HG03280 (cell line): ENCODE data around the gene BSX.
A peak's percentile ranks its signal among the peaks of the same experiment; 100 is the strongest.

Experiments
- ATAC-seq: cut with Tn5 transposase; IDR thresholded peaks from one replicate; pipeline ENCODE4 v1.9.1; 2021; ENCODE audit warnings: mild to moderate bottlenecking, moderate library complexity; ENCODE audit not compliant: unreplicated experiment

Gene BSX

DNA sequence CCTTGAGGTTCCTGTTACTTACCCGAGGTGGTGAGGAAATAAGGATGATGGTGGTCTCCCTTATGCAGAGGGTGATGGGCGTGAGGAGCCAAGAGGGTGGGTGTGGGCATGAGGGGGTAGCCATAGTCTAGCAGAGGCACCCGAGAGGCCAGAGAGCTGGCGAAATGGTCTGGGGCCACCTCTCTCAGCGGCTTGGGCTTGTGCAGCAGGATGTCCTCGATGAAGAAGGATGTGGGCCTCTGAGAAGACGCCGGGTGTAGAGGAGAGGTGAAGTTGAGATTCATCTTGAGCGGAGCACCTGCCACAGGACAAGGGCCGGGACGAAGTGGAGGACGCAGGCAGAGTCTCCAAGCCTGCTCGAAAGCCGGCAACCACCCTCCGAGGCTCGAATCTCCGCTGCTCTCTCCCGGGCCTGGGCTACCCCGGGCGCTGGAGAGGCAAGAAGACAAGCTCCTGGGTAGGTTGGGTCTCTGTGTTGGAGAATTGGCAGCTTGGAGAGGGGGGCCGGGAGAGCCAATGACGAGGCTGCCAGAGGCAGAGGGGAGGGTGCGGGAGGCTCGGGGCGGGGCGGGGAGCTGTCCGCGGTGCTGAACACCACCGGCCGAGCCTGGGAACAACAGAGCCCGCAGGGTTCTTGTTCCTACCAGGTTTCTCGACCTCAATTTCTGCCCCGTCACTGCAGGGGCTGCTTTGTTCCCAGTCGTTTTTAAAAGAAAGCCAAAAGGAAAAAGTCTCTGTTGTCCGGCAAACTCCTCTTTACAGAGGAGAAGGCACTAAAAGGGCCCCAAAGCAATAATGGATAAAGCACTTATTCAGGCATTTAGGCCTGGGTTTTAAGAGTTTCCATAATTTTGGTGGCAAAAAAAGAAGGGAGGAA is at the start of gene BSX:
Gene BSX (minus strand): TSS at position 447 of the 877 bp plus-strand sequence. CDS start 163 bp downstream, at position 284.
- no peak for ATAC-seq

DNA sequence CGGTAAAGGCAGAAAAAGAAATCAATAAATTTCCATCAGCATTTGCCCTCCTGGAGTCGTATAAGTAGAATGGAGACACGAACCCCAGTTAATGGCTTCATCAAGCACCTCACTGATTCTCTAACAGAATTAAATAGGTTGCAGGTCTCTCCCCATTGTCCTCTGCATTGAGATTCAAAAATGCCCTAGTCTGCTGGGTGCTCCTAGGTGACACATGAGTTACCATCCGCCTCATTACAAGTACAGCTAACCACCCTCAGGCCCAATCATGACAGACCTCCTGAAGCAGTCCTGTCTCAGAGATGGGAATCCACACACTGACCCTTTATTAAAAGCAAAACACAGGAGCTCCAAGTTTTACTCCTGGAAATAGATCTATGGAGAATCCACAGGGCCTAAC is 48.9 kb upstream of the BSX start:
- no peak for ATAC-seq

DNA sequence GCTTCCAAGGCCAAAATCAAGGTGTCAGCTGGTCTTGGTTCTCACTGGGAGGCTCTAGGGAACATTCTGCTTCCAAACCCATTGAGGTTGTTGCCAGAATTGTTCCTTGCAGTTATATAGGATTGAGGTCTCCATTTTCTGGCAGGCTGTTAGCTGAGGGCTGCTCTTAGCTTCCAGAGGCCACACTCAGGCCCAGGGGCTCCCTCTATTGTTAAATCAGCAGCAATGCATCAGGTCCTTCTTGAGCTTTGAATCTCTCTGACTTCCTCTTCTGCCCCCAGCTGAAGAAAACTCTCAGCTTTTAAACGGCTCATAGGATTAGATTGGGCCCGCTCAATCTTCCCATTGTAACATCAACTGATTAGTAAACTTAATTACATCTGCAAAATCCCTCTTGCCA is 39.3 kb upstream of the BSX start:
- ATAC-seq = peak; percentile 73

DNA sequence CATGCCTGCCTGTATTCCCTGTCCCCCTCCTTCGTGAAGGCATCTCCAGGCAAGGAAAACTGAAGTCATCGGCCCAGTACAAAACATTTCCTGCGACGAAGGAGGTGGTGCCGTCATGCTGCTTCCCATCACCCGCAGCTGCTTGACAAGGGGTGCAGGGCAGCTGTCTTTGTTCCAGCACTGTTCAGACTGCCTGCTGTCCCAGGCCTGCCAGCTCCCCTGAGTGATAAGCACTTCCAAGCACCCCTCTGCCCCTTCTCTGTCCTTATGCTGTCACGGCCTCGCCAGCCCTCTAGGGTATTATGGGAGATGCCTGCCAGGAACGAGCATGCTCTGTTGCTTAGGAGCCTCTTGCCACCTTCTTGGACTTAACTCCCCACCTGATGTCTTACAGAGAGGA is 37.1 kb upstream of the BSX start:
- no peak for ATAC-seq

DNA sequence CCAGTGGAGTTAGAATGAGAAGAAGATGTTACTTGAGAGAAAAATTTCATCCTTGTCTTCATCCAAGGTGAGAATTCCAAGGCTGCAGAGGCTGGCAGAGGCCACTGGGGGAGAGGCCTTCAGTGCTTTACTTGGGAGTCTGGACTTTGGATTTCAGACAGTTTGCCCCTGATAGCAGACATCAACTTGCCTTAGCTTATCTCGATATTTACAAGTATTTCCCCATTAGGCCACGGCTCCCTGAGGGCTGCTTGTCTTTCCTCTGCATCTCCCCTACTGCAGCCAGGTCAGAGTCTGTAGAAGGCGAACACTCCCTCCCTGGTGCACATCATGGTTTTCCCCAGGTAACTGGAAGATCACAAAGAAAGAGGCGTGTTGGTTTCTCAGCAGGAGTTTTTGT is 29.9 kb upstream of the BSX start:
- ATAC-seq = no peak

DNA sequence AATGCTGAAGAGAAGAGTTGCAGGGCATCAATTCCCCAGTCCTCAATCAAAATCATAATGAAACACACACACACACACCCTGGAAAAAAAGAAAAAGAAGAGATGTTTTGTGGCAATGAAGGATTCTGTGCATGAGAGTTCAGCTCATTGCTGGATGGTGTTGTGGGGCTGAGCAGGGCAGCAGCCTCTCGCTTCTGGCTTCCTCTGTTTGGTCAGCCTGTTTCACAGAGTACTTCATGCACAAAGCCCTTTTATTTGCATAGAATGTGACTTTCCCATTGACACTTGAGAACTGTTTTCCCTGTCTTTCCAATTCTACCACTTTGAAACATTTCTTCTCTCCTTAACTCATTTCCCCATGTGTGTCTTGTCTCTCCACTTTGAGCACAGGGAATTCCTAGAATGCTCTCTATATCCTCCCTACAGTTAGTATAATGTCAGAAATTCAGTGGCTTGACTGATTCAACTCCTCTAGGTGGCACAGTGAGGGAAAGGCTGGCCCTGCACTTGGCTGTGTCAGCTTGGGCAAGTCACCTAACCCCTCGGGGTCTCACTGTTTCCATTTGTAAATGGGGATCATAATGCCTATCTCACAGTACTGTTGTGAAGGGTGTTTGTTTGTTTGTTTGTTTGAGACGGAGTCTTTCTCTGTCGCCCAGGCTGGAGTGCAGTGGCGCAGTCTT is 25.4 kb upstream of the BSX start:
- ATAC-seq = no peak

DNA sequence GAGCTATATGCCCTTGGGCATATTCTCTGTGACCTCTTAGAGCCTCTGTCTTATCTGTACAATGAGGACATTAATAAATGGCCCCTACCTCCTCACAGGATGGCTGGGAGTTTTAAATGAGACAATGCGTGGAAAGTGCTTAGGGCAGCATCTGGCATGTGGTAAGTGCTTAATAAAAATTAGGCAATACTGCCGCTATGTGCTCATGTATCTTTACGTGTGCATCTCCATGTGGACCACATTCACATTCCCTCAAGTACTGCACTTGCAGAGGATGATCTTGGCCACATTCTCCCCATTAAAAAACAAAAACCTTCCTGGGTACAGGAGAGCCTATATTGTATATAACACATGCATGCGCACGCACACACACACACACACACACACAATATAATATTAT is 19.1 kb upstream of the BSX start:
- ATAC-seq = no peak

DNA sequence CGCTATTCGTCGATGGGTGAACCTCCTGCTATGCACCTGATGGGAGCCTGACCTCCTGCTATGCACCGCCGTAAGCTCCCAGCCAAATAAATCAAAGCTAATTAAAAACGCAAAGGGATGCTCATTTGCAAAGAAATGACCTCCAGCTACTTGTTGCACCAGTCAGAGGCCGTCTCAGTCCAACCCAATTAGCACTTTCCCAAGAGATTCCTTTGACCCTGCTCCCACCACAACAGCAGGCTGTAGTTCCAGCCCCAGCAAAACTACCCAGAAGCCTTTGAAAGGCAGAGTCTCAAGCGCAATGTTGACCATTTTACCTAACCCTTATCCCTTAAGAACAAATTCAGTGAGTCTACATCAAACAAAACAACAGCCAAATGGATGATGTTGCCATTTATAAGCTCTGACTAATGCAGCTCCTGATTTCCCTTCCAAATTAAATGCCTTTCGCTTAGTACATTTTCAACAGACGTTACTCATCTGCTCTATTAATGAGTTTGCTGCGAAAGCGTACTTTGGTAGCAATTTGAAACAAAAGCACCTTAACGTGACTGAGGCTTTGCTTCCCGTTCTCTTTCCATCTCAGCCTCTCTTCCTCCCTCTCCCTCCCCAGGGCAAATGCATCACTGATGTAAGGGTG is 17.2 kb upstream of the BSX start:
- no peak for ATAC-seq

DNA sequence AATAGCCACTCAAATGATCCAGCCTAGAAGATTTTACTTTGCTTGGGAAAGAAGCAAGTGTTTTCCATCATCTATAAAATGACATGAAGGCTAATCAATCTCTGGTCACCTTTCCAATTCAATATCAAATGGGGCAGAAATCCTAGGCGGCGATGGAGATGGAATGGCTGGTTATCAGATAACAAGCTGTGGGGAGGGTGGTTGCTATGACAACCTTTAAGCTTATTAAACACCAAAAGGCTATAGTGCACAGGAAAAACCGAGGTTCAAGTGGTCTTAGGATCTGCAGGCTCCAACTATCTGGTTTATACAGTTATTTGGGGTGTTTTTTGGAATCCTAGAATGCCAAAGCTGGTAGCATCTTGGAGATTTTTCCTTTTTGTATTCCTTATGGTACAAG is 13.9 kb upstream of the BSX start:
- no peak for ATAC-seq

DNA sequence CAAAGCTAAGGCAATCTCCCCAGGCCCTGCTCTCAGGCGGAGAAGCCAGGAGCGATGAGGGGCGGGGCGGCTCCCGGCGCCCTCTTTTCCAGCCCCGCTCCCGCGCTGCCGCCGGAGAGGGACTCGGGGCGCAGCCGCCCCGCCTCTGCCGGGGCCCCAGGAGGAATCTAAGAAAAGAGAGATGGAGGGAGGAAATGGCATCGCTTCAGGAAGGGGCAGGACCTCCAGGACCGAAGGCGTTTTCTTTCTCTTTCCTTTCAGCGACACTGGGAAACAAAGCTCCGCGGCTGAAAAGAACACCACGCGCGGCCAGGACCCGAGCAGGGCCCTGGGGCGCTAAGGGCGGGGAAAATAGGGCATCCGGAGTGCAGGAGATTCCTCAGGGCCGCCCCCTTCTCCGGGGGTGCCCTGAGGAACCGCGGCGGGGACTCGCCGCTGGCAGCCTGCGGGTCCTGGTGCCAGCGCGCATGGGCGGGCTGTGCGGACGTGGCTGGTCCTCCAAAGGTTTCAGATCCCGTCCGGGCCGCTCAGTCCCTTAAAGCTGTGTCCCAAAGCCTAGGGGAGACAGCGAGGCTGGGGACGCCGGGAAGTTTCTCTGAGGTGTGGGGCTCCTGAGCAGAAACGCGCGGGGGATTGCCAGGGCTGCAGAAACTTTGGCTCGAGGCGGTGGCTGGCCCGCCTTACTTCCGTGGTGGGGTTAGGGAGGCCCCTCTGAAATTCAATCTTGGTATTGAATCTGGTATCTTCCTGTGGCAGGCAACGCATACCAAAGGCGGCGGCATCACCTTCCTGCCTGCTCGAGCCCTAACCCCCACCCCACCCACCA is 2.8 kb upstream of the BSX start:
- ATAC-seq = no peak

DNA sequence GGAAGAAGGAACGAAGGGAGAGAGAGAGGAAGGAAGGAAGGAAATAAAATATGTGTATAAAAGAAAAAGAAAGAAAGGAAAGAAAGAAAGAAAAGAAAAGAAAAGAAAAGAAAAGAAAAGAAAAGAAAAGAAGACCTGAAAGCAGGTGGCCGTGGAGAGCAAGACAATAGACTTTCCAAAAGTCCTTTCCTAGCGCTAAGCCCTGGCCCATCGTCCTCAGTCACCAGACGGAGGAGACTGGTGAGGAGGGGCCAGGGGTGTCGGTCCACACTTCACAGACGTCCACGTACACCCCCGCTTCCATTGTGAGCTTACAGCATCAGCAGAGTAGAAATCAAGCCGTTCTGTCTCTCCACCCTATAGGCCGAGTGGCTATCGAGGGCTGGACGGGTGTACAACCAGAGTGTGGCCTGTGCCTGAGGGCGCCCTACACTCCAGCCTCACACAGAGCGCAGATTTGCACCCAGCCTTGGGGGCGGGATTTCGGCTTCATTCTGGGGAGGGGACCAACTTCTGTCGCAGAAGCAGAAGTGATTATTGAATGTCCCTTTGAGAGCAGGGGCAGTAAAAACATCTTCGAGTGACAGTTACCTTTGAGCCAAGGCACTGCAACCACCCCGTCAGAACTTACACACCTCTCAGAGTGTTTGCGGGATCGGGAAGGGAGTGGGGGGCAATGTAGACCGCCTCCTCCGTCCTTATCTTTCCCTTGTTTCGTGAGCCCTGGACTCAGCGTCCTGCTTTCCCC is 2.0 kb upstream of the BSX start:
- ATAC-seq = no peak

DNA sequence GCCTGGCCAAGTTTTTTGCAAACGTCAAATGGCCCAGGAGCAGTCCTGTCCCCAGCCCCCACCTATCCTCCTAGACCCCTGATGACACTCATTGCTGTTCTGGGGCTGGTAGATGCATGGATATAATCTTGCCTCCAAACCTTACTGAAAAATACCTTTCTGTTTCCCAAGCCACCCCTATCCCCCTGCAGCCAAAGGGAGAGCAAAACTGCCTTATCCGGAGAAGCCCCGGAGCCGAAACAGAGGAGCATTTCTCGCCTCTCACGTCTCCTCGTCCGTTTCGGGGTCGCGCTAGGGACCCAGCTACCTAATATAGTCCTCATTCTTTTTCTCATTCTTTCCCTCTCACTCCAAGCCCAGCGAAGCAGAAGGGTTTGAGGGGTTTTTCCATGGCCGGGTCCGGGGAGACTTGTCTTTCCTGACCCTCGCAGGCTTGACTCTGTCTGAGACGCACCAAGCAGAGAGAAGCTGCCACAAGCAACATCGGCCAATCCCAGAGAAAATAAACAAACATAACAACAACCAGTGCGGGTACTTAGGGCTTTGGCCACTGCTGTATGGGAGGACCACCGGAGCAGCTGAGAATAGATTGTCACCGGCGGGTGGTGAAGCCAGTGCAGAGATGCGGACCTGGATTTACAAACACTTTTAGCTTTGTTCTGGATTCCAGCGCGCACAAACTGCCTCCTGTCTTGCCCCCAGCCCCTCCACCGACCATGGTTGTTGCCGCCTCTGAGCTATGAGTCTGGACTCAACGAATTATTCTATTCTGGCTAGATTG is 1.6 kb downstream of the BSX start:
- no peak for ATAC-seq

DNA sequence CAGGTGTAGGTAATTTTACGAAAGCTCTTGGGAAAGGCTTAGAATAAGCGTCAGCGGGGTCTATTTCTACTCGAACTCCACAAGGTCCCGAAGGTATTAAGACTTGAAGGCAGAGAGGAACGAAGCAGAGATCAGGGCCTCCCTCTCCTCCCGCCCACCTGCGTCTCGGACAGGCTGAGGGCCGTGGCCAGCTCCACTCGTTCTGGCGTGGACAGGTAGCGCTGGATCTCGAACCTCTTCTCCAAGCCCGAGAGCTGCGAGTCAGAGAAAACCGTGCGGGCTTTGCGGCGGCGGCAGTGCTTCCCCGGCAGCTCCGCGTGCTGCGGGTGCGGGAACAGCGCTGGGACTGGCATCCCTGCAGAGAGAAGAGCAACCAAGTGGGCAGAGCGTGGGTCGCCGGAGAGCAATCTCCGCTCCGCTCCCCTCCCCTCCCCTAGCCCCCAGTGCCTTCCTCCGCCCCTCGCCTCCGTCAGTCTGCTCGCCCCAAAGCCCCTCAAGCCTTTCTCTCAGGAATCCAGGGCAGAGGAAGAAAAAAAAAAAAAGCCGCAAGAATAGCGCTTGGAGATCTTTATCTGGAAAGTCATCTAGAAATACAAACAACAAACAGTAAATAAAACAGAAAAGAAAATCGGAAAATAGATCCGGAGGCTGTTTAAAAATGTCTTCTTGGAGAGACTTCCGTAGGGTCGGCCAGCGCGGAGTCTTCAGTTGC is 2.4 kb downstream of the BSX start:
- ATAC-seq = no peak

DNA sequence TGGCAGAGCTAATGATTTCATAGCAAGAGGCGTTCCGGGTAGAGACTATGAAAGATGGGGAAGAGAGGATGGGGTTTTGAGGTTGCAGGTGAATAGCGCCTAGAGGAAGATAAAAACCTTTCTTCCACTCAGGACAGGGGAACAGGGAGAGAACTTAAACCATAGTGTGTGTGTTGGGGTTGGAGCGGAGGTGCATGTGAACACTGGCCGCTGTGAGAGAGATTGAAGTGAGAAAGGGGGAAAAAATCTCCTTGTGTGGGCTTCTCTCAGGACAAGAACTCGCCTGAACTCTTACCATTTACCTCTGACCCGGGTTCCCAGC is 3.4 kb downstream of the BSX start:
- ATAC-seq = no peak

DNA sequence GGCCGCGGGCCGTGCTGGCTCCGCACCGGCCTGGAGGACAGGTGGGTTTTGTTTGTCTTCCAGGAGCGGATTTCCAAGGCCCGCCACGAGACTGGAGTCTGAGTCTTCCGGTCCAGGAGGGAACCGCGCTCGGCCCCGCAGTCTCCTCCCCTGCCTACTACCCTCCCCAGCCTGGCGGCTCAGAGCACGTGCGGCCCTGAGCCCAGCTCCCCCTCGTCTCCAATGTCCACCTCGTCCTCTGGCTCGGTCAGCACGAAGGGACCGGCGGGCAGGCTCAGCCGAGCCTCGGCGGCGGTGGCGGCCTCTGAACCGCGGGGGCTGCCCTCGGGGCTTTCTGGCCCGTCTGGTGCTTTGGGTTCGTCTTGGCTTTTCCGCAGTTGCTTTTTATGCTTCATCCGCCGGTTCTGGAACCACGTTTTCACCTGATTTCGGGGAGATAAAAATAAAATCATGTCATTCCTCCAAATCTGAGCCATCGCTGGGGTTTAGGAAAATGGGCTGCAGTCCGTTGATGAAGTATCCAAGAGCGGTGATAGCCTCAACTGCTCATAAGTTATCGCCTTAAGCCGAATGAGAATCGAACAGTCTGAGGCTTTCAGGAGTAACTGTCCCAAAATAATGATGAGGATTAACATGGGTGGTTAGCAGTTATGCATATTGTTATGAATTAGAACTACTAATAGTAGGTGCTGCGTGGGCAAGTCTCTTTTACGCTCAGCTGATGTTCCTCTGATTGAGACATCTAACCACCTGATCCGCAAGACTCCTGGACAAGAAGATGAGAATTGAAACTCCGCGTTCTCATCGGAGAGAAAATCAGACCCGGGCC is 4.0 kb downstream of the BSX start:
- no peak for ATAC-seq

DNA sequence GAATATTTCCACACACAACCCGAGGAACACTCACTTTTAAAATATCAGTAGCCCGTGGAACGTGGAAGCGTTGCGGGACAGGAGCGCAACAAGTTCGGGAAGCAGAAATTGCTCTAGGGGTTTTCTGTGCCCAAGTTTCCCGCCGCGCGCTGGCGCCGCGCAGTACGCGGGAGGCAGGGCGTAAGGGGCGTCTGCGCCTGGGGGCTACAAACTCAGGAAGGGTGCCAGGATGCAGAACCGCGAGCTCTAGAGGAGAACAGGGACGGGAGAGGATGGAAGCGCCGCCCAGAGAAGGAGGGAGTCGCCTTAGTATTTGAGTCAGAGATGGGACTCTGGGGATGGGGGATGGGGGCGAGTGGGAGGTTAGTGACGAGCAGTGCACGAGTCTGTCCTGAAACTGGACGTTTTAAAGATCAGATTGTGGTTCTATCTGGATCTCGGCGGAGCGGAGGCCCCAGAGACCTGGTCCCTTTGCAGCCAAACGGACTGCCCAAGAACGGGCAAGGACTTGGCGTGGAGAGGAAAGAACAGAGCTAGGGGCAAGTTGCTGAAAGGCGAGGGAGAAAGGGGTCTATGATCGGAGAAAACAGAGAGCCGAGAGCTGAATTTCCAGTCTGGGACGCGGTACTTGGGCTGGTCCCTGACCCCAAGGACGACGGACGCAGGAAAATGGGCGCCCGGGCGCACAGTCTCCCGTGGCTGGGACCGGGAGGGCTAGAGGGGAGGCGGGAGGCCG is 4.7 kb downstream of the BSX start:
- ATAC-seq = no peak

DNA sequence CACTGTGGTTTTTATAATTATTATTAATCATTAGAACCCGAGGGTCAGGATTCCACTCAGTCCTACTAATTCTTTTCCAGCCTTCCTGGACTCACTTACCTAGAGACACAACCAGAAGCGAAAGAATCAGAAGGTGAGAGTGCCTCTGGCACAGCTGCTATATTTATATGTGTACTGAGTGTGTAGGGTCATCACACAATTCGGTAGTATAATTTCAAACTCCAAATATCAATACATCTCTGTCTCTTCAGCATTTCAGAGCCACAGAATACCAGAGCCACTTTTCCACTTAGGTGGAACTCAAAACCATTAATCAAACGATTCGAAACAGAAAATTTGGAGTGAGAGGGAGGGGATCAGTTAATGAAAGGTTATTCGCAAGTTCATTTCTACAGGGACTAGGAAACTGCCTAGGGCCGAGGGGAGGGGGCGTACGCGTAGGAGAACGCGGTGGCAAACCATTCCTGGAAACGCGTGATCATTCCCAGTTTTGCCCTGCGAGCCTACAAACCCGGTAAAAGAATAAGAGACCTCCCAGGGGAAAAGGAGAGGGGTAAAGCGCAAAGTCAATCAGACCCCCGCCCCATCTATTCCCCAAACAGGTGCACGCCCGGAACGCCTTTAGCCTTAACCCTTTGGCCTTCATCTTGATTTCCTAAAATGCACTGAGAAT is 5.4 kb downstream of the BSX start:
- no peak for ATAC-seq
